ENCODE data around the gene ARL5A.

DNA sequence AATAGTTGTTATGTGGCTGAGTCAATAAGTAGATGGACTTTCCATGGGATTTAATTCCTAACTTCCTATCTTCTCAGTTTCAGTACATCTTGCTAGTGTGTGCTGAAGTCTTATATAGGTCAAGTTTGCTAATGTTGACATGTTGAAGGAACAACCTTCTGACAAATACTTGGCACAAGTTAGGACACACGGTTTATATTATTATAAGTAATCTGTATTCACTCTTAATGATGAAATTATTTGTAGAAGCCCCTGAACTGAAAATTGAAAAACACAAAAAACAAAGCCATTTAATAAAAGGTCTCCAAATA lies 19.2 kb downstream of the ARL5A start:
- TF ChIP-seq, protein P1, sequence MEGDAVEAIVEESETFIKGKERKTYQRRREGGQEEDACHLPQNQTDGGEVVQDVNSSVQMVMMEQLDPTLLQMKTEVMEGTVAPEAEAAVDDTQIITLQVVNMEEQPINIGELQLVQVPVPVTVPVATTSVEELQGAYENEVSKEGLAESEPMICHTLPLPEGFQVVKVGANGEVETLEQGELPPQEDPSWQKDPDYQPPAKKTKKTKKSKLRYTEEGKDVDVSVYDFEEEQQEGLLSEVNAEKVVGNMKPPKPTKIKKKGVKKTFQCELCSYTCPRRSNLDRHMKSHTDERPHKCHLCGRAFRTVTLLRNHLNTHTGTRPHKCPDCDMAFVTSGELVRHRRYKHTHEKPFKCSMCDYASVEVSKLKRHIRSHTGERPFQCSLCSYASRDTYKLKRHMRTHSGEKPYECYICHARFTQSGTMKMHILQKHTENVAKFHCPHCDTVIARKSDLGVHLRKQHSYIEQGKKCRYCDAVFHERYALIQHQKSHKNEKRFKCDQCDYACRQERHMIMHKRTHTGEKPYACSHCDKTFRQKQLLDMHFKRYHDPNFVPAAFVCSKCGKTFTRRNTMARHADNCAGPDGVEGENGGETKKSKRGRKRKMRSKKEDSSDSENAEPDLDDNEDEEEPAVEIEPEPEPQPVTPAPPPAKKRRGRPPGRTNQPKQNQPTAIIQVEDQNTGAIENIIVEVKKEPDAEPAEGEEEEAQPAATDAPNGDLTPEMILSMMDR (IDR thresholded peaks at IDR 0.05) = no peak
- TF ChIP-seq POLR2A (IDR thresholded peaks at IDR 0.05) = no peak
- no peak for TF ChIP-seq POLR2AphosphoS5 (IDR thresholded peaks at IDR 0.05)

All from stomach (tissue), 4 donors.